Adipocyte (in vitro differentiated cells): ENCODE results near the gene DUSP10.

ENCODE experiments used
- DNase-seq: peaks from one replicate; pipeline ENCODE4 v3.0.0-alpha.2; 2015; ENCODE audit warnings: low read depth
- H3K27me3 ChIP-seq: replicated peaks from 2 replicates; pipeline ENCODE4 v1.7.0; 2013; ENCODE audit warnings: mild to moderate bottlenecking, low read length, moderate library complexity; ENCODE audit not compliant: control insufficient read depth, insufficient read depth
- H3K36me3 ChIP-seq: 2 replicates; pipeline ENCODE4 v1.7.0; 2013; ENCODE audit warnings: low read length, mild to moderate bottlenecking, moderate library complexity; ENCODE audit not compliant: control insufficient read depth, insufficient read depth, severe bottlenecking
- H3K4me1 ChIP-seq: 2 replicates; pipeline ENCODE4 v1.7.0; 2013; ENCODE audit warnings: mild to moderate bottlenecking, low read length, moderate library complexity; ENCODE audit not compliant: control insufficient read depth, insufficient read depth
- H3K4me3 ChIP-seq: 2 replicates; pipeline ENCODE4 v1.7.0; 2013; ENCODE audit warnings: mild to moderate bottlenecking, low read length, moderate library complexity
- H3K9ac ChIP-seq: 2 replicates; pipeline ENCODE4 v1.7.0; 2013; ENCODE audit warnings: mild to moderate bottlenecking, low read length, moderate library complexity
- H3K9me3 ChIP-seq: 2 replicates; pipeline ENCODE4 v1.7.0; 2013; ENCODE audit warnings: mild to moderate bottlenecking, low read length, moderate library complexity; ENCODE audit not compliant: control insufficient read depth

The DUSP10 gene

DNA sequence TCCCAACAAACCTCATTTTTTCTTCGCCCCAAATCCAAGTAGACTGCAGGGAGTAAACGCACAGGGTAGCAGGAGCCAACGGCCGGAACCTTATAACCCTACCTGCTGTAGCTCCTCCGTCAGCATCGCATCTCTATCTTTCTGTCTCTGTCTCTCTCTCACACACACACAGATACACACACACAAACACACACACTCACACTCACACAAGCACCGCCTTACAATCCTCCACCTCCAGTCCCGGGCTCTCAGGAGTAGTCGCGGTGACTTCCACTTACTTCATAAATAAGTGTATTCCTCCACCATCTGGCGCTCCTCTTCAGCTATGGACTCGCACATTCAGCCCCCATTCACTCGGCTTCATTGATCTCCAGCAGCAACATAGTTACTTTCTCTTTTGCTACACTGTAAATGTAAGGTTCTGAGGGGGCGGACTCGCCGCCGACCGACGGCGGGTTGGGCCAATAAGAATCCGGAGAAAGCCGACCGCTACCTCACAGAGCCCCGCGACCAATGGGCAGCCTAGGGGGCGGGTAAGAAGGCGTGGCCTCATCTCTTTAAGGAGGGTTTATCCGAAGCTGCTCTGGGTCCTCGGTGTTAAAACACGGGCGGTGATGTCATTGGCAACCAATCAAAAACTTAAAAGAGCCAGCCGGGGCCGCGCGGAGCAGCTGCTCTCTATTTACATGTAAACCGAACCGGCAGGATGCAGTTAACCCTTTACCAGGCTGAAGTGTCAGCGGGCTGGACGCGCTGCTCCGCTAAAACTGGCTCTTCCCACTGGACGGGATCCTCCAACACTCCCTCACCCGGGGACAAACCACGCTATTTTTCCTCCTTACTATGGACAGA lies at the start of gene DUSP10:
Gene DUSP10 (minus strand): TSS at position 387 of the 852 bp plus-strand sequence. CDS start 2,345 bp downstream, outside the sequence.
- Histone ChIP-seq H3K9me3 (no peaks in the 10 kb centered on the region), H3K9ac (peak within 1 kb of the TSS; percentile 93), H3K4me1 (peaks cover 40% of the 10 kb centered on the region), H3K27me3 (no peaks in the 10 kb centered on the region), H3K4me3 (peak within 1 kb of the TSS; percentile 96), H3K36me3 (peaks cover 25% of the 10 kb centered on the region)
- DNase-seq: peak; percentile 100

DNA sequence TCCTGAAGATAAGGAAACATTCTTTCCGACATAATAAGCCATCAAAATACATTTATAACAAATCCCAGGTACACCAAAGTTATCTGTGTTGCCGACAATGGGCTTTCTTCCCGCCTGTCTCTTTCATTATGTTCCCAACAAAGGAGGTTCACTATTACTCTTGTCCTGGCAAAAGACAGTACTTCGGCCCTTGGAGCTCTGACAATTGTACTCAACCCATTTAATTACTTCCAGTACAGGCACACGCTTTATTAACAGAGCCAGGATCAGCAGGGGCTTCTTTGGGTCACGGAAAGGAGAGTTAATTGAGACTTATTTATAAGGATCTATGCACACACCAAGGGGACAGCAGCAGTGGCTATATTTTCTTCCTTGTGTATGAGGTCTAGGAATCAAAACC lies 46.6 kb upstream of the DUSP10 start:
- no peaks in the 10 kb centered on the region for H3K9me3 ChIP-seq
- H3K9ac ChIP-seq: no peak overlapping the region
- H3K36me3 ChIP-seq: no peaks in the 10 kb centered on the region
- H3K4me1 ChIP-seq: peaks cover 8% of the 10 kb centered on the region
- H3K4me3 ChIP-seq: no peak overlapping the region
- H3K27me3 ChIP-seq: no peaks in the 10 kb centered on the region
- DNase-seq: no peak

DNA sequence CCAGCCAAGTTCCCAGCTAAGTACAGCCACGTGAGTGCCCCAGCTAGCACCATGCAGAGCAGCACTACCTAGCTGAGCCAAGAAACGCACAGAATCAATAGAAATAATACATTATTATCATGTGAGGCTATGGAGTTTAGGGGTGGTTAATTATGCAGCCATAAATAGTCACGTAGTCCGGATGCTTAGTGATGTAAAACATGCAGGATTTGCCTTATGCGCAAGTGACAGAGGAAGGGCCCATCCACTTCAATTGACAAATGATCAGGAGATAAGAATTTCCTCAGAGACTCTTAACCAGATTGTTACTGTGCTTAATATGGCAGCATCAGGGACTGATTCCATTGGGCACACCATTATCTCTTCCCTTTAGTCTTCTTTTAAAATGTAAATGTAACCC lies 44.8 kb upstream of the DUSP10 start:
- Histone ChIP-seq H3K4me3 (no peak overlapping the region), H3K36me3 (no peaks in the 10 kb centered on the region), H3K27me3 (no peaks in the 10 kb centered on the region), H3K9me3 (no peaks in the 10 kb centered on the region), H3K9ac (no peak overlapping the region), H3K4me1 (peaks cover 22% of the 10 kb centered on the region)
- DNase-seq: no peak

DNA sequence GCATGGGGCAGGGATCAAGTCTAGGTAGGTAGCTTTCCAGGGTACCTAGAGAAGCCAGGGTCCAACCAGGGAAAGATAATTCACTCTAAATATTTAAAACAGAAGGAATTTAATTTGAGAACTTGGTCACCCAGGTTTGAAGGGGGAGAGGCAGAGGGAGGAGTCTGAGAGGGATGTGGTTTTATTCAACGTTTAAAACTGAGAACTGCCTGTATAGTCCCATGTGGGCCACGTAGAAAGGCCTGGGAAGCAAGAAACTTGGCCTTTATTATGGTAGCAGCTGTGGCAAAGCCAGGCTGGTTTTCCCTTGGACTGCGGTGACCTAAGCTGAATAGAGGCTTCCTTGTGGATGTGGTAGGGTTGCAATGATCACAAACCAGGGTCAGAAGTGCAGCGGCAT lies 42.0 kb upstream of the DUSP10 start:
- Histone ChIP-seq H3K9ac (no peak overlapping the region), H3K27me3 (no peaks in the 10 kb centered on the region), H3K36me3 (no peaks in the 10 kb centered on the region), H3K4me1 (peaks cover 35% of the 10 kb centered on the region), H3K9me3 (no peaks in the 10 kb centered on the region), H3K4me3 (no peak overlapping the region)
- no peak for DNase-seq

DNA sequence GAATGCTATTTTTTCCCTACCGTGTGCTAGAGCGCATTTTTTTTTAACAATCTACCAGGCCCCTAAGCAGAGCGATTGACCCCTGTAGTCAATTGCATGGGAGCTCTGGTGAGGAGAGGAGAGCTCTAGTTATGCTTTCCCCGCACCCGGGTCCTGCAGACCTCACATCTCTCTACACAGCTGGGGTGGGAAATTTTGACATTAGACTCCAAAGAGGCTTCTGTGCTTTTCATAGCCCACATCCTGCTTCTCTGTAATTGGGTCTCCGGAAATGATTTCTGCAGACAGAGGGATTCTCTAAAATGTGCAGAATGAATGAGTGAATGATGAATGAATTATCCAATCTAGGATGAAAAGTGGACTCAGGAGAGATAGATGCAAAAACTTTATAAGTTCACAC lies 41.5 kb upstream of the DUSP10 start:
- Histone ChIP-seq H3K4me1 (peaks cover 35% of the 10 kb centered on the region), H3K27me3 (no peaks in the 10 kb centered on the region), H3K9me3 (no peaks in the 10 kb centered on the region), H3K9ac (no peak overlapping the region), H3K4me3 (no peak overlapping the region), H3K36me3 (no peaks in the 10 kb centered on the region)
- DNase-seq: no peak

DNA sequence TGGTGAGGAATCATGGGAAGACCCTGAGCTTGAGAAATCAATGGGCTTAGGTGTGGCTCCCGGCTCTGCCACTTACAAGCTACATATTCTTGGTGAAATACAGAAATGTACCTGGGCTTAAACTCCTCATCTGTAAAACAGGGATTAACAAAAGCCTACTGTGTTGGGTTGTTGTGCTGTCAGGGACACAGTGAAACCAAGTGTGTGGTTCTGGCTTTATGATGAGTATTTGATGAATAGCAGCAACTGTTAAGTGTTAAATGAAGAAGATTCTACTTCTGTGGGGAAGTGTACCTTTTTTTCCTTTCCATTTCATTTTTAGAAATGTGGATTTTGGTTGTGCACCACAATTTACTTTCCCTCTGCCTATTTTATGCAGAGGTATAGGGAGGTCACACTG lies 41.1 kb upstream of the DUSP10 start:
- peaks cover 35% of the 10 kb centered on the region for H3K4me1 ChIP-seq
- H3K27me3 ChIP-seq: no peaks in the 10 kb centered on the region
- no peaks in the 10 kb centered on the region for H3K36me3 ChIP-seq
- H3K9ac ChIP-seq: no peak overlapping the region
- no peak for DNase-seq
- H3K9me3 ChIP-seq: no peaks in the 10 kb centered on the region
- H3K4me3 ChIP-seq: no peak overlapping the region

DNA sequence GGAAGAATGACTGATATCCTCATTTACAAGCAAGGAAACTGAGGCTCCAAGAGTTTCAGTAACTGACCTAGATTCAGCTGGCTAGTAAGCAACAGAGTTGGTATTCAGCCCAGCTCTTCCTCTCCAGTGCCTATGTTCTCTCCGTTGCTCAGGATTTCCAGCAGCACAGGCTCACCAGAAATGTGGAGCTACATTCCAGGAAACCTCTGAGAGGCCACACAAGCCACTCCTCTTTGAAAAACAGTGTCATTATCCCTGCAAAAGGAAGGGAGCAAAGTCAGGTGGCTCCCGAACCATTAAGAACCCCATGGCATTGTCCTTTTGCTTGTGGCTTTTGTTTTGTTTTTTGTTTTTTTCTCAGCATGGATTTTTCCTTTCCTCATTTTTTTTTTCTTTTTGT lies 40.6 kb upstream of the DUSP10 start:
- no peaks in the 10 kb centered on the region for H3K36me3 ChIP-seq
- H3K9ac ChIP-seq: no peak overlapping the region
- H3K4me3 ChIP-seq: no peak overlapping the region
- H3K27me3 ChIP-seq: no peaks in the 10 kb centered on the region
- H3K9me3 ChIP-seq: no peaks in the 10 kb centered on the region
- DNase-seq: peak; percentile 5
- H3K4me1 ChIP-seq: peaks cover 35% of the 10 kb centered on the region

DNA sequence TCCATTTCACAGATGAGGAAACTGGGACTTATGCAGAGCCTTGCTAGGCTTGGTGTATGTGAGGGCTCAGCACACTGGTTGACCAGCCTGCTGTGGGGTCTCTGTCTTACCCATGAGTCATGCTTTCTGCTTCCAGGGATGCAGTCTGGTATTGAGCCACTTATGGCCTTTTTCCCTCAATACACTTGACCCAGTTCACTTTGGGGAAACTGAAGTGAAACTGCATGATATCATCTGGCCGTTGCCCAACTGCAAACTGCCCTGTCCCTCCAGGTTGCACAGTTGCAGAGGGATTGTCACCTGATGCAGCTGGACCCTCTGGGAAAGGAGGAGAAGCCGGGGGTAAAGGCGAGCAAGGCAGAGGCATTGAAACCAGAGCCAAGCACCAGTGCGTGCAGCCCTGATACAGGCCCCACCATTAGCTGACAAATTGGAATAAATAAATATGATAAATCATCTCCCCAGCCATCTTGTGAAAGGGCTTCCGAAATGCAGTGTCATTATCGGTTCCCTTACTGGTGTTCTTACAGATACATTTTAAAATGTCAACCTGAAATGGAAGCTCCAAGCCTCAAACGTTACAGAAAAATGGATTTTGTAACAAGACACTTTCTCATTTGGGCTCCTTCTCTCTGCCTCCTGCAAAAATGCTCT lies 39.3 kb upstream of the DUSP10 start:
- Histone ChIP-seq H3K4me3 (no peak overlapping the region), H3K36me3 (no peaks in the 10 kb centered on the region), H3K9ac (peak overlapping the region; percentile 35), H3K4me1 (peaks cover 35% of the 10 kb centered on the region), H3K9me3 (no peaks in the 10 kb centered on the region), H3K27me3 (no peaks in the 10 kb centered on the region)
- no peak for DNase-seq

DNA sequence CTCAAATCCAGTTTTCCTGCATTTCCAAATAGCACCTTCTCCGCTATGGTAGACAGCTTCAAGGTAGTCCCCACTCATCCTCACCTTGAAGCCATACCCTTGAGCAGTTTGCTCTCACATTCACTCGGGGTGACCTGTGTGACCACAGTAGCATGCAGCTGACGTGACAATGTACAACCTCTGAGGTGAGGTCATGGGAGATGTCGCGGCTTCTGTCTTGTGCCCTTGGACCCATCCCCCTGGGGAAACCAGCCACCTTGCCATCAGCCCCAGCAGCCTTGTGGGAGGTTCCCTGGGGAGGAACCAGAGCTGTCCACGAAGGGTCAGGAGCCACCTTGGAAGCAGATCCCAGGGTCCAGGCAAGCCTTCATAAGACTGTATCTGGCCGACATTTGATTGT lies 38.3 kb upstream of the DUSP10 start:
- H3K36me3 ChIP-seq: no peaks in the 10 kb centered on the region
- DNase-seq: no peak
- peaks cover 35% of the 10 kb centered on the region for H3K4me1 ChIP-seq
- no peak overlapping the region for H3K4me3 ChIP-seq
- no peaks in the 10 kb centered on the region for H3K27me3 ChIP-seq
- H3K9me3 ChIP-seq: no peaks in the 10 kb centered on the region
- no peak overlapping the region for H3K9ac ChIP-seq

DNA sequence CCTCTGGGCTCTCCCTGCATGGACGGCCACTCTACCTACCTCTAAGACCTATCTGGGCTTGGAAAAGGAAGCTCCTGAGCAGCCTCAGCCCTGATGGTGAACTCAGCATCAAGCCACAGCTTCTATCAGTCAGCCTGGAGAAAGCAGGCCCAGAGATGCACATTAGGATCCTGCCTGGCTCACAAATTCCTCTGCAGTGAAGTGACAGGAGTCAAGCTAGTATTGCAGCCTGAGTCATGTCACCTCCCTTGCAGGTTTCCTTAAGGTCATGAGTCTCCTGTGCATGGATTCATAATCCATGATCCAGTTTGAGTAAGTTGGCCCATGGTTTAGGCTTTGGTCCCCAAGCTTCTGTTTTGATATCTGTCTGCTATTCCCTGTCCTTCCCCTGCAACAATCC lies 37.9 kb upstream of the DUSP10 start:
- no peaks in the 10 kb centered on the region for H3K36me3 ChIP-seq
- H3K4me3 ChIP-seq: no peak overlapping the region
- H3K4me1 ChIP-seq: peaks cover 35% of the 10 kb centered on the region
- no peaks in the 10 kb centered on the region for H3K9me3 ChIP-seq
- no peak for DNase-seq
- no peaks in the 10 kb centered on the region for H3K27me3 ChIP-seq
- no peak overlapping the region for H3K9ac ChIP-seq

DNA sequence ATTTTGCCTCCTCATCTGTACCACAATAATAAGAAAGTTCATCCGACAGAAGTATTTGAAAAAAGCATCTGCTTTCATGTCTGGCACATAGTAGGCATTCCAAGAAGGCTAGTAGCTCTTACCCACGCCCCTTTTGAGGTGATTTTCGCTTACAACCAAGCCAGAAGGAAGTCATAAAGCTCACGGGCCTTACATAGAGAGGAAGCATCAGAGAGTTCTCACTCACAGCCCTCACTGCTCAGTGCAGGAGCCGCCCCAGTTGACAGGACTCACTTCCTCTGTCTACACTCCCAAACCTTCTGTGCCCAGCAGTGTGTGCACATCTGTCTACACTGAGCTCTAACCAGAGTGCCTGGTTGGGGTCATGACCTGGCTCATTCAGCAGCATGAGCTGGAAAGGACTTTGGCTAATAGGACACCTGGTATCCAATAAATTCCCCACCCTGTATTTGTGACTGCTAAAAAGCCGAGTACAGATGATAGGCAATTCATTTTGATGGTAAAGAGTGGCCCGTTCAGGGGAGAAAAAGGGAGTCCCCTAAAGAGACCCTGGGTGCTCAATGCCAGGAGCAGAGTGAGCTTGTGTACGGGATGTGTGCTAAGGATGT lies 36.8 kb upstream of the DUSP10 start:
- no peaks in the 10 kb centered on the region for H3K9me3 ChIP-seq
- no peak overlapping the region for H3K9ac ChIP-seq
- DNase-seq: no peak
- H3K4me1 ChIP-seq: peaks cover 35% of the 10 kb centered on the region
- no peak overlapping the region for H3K4me3 ChIP-seq
- no peaks in the 10 kb centered on the region for H3K27me3 ChIP-seq
- no peaks in the 10 kb centered on the region for H3K36me3 ChIP-seq
